Pons (tissue), 1 donor: Measurements from ENCODE around the gene IFFO2.

Source experiments
- DNase-seq: peaks from one replicate; pipeline ENCODE4 v3.0.0-alpha.2; 2016; ENCODE audit warnings: low spot score

The IFFO2 gene

GRCh38 chr1:18956193-18957135 is at the start of gene IFFO2:
Gene IFFO2, minus strand, starts transcription at chr1:18956676. Its CDS starts 344 bp downstream, at chr1:18956332.
- DNase-seq = peak; percentile 96

DNA sequence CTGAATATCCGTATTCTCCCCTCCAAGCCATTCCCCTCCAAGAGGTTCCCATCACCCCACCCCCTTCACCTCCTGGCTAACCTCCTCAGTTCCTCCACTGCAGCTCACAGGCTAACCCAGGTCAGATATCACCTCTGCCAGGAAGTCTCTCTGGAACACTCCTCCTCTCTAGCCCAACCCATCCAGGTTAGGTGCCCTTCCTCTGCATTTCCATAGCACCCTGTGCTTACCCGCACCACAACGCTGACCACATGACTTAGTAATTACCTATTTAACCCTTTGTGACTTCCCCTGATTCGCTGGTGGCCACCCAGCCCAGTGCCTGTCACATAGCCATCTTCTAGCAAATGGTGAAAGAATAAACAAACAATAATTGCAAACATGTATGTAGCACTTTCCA is 49.5 kb upstream of the IFFO2 start:
- DNase-seq = no peak

DNA sequence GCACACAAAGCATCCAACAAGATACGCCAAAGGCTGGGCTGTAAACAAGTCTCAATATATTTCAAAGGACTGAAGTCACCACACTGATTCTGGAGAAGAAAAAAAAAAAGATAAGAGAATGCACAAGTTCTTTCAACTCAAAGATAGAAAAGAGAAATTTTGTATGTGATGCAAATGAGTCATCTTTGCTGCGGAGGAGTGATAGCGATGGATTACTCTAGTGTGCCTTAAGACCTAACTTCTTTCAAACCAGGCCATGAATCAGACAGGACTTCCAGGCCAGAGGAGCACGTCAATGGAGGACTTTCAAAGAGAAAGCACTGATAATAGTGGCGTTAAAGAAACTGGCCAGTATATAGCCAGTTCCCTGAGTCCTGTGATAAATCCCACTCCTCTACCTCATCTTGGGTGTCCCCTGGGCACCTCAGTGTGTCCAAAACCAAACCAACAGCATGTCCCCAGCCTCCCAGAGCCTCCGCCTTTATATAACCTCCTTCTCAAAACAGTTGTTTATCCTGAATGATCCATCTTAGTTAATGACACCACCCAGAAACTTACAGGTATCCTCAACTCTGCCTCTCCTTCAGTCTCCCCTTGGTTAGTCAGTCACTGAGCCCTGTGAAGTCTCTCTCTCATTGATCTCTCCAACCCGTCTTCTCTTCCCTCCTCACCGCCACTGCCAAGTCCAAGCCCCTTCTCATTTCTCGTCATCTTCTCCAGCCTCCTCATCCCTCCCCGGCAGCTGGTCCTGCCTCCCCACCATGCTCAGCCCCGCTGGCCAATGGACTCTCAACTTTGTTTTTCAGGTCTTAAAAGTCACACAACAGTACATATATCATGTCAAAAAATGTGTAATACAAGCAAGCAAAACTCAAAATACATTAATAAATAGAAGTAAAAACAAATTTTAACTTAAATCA is 47.2 kb upstream of the IFFO2 start:
- DNase-seq = no peak

DNA sequence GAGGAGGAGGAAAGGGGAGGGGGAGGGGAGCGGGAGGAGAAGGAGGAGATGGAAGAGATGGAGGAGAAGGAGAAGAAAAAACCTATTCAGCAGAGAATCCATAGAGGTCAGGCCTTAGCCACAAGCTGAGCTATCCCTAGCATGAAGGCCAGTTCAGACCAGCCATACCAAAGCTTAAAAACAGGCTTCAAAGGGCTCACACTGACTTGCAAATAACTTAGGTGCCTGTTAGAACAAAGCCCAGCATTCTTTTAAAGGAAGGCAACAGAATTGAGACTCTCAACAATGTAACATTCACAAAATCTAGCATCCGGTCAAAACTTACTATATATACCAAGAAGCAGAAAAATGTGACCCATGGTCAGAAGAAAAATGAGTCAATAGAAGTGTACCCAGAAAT is 43.6 kb upstream of the IFFO2 start:
- no peak for DNase-seq

DNA sequence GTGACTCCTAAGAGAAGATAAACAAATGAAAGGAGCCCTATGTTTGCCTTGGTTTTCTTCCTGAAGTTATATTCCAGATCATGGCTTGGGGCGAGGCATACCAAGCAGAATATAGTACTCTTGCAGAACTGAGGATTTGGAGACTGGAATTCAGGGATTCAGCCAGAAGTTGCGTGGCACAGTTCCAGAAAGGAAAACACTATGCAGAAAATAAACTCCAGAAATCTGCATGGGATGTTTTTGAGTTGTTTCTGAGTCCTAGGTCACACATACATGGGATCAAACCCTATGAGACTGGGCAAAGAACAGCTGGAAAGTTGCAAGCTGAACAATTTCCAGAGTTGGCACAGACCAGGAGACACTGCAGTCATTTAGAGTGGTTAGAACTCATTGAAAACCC is 42.9 kb upstream of the IFFO2 start:
- no peak for DNase-seq

GRCh38 chr1:18998016-18998724 is 41.7 kb upstream of the IFFO2 start:
- no peak for DNase-seq

DNA sequence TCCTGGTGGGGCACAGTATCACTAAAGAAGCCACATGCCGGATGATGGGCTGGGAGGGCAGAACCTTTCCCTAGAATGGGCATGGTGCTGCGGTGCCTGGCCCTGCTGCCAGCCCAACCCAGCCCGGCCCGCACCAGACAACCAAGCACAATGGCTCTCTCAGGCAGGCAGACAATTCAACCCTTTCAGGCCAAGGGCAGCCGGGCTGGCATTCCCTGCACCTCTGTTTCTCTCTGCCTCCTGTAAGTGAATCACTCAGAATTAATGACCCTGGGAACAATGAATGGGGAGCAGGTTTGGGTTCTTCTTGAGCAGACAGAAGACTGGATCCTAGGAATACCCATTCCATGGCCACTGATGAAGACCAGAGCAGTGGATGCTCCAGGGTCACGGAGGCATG is 41.0 kb upstream of the IFFO2 start:
- peak; percentile 97 for DNase-seq

DNA sequence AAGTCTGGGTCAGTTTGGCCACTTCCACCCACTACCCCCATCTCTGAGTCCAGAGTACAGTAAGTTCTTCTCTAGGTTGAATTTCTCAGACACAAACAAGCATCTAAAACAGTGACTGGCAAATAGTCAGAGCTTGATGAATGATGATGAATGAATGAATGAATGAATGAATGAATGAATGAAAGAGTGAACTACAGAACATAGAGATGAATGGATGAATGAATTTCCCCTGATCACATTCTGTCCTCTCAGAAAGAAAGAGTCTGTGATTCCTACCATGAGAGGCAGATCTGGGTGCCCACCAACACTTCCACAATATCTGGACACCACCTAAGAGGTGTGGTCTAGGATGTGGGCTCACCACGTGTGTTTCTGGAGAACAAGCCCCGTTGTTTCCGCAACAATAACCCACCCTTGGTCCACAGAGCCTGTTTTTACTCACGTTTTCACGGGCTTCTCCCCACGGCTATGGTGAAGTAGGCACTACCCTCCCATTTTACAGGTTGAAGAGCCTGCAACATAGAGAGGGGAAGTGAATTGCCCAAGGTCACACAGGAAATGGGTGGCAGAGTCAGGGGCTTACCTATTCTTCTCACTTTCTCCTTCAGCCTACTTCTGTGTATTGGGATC is 40.2 kb upstream of the IFFO2 start:
- no peak for DNase-seq

DNA sequence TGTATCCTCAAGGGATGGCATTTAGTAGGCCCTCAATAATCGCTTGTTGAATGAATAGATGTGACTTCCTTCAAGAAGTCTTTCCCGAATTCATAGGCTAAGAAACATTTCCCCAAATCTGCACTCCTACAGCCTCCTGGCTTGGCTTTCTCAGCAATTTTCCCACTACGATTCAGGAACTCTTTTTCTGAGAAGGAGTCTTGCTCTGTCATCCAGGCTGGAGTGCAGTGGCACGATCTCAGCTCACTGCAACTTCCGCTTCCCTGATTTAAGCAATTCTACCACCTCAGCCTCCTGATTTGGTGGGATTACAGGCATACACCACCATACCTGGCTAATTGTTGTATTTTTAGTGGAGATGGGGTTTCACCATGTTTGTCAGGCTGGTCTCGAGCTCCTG is 37.9 kb upstream of the IFFO2 start:
- DNase-seq = no peak

DNA sequence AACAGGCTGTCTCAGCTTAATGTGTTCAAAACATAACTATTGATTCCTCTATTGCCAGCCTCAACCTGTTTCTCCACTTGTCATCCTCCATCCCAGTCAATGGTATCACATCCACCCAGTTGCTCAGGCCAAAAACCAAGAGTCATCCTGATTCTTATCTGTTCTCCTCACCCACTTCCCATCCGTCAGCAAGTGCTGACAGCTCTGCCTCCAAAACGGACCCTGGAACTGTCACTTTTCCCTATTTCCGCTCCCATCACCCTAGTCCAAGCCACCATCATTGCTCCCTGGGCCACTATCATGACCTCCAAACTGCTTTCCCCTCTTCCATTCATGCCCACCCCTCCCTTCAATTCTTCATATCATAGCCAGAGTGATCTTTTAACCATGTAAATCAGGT is 36.2 kb upstream of the IFFO2 start:
- no peak for DNase-seq

- DNase-seq = no peak
Observed at GRCh38 chr1:18991585-18991984, 35.1 kb upstream of the IFFO2 start.

DNA sequence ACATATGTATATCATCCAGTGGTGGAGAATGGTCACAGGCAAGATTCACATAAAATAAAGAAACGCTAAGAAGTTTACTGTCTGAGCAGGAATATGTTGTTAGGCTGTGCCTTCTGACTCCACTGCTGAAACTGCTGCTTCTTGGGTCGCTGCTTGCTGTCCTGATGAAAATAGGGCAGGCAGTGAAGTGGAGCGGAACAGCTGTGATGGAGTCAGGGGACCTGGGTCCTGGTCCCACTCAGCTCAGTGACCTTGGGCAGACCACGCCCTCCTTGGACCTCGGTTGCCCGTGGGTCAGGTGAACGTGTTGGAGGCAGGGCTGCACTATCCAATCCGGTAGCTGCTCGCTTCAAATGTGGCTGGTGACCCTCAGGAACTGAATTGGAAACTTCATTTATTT is 33.4 kb upstream of the IFFO2 start:
- no peak for DNase-seq

DNA sequence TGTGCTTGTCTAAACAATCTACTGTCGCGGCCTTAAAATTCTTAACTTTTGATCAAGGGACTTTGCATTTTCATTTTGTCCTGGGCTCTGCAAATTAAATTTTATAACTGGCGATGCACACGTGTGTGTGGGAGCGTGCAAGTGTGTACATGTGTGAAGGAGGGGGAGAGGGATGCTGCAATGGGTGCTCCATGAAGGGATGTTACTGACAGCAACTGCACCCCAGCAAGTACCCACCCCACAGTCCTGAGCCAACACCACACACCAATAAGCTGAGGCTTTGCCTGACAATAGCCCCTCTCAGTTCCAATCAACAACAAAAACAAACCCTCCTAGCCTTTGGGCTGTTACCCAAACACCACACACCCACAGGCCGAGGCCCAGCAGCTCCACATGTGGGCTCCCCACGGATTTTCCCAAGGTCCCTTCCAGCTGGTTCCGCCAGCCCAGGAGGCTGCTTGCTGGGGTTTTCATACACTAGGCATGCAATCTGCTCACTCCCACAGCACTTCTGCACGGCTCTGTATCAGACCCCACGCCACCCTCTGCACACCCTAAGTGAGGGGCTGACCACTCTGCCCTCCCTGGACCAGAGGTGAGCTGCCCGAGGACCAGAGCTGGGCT is 32.8 kb upstream of the IFFO2 start:
- no peak for DNase-seq

DNA sequence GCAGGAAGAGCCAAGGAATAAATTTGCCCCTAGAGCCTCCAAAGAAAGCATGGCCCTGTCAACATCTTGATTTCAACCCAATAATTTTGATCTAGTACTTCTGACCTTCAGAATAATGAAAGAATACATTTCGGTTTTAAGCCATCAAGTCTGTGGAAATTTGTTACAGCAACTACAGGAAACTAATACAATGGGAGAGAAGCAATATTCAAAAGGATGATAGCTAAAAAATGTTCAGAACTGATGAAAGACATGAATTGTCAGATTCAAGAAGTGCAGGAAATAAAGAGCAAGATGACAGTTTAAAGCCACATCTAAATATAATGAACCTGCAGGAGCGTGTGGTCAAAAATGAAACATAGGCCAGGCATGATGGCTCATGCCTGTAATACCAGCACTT is 24.8 kb upstream of the IFFO2 start:
- DNase-seq = no peak

DNA sequence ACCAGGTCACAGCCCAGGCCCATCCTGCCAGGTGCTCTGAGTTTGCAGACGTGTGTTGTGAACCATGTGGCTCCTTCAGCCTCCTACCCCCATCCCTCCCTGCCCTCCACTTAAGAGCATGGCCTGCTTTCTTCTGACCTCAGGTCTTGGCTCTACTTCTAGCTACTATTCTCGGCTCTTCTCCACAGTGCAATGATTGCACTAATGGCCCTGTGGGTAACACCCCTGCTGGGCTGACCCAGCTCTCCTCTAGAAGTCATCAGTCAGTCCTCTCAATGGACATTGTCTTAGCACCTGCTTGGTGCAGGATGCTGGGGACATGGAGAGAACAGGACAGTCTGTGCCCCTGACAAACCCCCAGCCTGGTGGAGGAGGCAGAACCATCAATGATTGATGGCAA is 22.2 kb upstream of the IFFO2 start:
- no peak for DNase-seq

DNA sequence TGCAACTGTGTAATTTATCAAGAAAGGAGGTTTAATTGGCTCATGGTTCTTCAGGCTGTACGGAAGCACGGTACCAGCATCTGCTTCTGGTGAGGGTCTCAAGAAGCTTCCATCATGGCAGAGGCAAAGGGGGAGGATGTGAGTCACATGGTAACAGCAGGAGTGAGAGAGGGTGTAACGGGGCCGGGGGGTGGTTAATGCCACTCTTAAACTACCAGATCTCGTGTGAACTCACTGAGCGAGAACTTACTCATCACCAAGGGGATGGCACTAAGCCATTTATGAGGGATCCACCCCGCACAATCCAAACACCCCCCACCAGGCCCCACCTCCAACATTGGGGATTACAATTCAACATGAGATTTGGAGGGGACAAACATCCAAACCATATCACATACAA is 21.0 kb upstream of the IFFO2 start:
- no peak for DNase-seq

GRCh38 chr1:18976096-18976495 is 19.6 kb upstream of the IFFO2 start:
- no peak for DNase-seq

DNA sequence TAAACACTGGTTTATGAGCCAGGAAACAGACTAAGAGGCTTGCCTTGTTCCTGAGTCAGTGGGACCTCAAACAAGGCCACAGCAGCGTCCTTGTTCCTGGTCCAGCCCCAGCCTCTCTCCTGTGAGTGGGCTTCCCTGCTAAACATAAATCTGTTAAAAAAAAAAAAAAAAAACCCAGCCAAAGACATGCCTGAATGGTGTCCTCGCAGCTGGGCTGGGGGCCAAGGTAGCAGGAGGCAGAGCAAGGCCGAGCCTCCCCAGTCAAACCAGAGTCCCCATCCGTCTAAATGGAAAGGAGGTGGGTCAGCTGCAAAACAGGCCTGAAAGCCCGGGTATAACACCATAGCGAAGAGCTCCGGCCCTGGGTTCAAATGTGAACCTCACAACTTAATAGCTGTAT is 18.1 kb upstream of the IFFO2 start:
- DNase-seq = no peak

DNA sequence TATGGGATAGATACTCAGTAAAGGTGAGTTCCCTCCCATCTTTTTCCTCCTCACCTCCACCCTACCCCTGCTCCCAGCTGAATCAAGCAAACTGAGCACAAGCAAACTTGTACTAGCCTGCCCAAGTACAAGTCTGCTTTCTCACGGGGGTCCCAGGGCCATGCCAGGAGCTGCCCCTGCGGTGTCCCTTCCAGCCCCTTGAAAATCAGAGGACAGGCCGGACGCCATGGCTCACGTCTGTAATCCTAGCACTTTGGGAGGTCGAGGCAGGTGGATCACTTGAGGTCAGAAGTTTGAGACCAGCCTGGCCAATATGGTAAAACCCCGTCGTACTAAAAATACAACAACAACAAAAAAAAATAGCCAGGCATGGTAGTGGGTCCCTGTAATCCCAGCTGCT is 17.5 kb upstream of the IFFO2 start:
- no peak for DNase-seq

DNA sequence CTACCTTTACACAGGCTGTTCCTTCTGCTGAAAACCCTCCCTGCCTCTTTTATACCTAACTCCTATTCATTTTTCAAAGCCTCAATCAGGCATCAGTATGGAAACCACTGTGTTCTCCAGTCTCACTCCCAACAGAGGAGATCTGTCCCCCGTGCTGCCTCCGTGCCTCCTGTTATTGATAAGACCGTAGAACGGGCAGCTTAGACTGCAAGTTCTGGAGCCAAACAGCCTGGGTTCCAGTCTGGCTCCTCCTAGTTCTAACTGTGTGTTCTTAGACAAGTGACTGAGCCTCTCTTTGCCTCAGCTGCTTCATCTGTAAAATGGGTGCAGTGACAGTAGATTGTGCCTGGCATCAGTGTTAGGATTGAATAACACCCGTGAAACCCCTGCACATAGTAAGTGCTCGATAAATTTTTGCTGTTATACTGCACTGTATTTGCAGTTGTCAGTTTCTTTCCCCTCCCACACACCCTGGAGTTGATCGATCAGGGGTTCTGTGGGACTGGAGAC is 17.0 kb upstream of the IFFO2 start:
- DNase-seq = no peak

DNA sequence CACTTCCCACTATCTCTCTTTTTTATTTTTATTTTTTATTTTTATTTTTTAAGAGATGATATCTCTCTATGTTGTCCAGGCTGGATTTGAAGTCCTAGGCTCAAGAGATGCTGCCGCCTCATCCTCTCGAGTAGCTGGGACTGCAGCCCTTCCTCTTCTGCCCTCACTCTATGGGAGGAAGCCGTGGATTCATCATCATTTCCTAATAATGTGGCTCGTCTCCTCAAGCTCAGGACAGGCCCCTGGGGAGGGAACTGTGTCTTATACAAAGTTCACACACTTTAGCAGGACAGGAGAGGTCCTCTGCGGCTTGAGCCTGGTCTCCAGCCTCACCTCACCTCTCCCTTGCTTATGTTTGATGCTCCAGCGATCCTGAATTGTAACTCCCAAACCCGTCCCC is 16.5 kb upstream of the IFFO2 start:
- no peak for DNase-seq
